HG03196 (cell line): ENCODE results near the gene POU4F2.
"Not testable (repeated sequence)": the region's sequence is repeated elsewhere in the genome, so short reads cannot be mapped to it uniquely, and the experiment has no call there.

Experiments used
- ATAC-seq: cut with Tn5 transposase; IDR thresholded peaks from one replicate; pipeline ENCODE4 v1.9.1; 2021; ENCODE audit not compliant: unreplicated experiment

POU4F2 gene

DNA sequence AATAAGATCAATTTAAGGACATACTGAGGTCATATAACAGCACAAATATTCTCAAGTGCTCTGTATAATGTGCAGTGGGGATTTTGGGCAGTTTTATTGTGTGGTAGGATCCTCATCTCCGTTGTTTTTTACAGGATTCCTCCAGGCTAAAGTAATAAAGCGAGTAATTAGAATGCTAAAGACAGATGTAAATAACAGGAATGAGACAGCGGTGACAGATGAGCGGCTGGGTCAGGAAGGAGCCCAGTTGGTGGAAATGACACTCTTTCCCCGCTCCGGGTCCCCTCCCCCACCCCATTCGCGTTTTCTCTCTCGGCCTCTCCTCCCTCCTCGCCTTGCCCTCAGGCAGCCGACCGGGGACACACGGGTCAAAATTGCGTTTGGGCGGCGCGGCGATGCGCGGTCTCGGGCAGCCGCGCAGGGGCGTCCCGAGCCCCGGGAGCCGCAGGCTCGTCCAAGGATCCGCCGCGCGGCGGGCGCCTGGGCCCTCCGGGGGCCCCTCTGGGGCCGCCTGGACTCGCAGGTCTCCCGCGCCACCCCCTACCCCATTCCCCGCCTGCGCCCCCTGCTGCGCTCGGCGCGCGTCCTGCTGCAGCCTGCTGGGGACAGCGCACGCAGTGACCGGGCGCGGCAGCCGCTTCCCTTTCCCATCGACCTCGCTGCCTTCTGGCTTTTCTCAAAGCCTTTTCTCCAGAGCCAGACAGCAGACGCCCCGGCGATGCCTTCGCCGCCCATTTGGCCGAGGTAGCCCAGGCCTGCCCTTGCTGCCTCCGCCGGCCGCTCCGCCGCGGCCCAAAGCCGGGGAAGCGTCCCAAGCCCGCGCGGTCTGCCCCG is 16.2 kb downstream of the POU4F2 start:
- ATAC-seq: no peak

DNA sequence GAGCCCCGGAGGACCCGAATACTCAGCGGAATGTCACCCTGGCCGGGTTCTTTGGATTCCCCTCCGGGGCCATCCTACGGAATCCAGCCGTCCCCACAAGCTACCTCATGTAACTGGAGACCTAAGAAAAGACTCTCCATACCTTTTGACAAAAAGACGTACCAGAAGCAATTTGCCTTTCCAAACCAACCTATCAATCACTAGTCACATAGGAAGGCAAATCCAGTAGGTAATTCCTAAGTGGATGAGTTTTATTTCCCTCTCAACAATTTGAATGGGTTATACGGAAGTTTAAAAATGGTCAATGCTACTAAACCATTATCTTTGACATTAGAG is 16.8 kb downstream of the POU4F2 start:
- no peak for ATAC-seq

DNA sequence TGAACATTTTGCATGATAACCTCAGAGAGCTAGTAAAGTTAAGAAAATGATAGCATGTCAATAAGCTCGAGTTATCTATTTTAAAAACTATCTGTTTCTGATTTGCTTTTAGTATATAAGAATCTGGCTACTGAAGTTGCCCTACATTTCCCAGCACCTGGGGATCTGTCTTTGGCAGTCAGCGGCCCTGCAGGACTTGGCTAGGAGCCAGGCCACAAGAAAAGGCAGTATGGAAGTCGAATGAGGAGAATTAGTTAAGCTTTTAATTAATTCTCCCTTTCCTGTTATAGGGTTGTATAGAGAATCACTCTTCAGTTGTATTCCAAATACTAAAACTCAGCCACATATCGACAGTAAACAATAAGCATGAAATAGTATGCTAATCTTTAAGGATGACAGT is 22.7 kb downstream of the POU4F2 start:
- no peak for ATAC-seq

DNA sequence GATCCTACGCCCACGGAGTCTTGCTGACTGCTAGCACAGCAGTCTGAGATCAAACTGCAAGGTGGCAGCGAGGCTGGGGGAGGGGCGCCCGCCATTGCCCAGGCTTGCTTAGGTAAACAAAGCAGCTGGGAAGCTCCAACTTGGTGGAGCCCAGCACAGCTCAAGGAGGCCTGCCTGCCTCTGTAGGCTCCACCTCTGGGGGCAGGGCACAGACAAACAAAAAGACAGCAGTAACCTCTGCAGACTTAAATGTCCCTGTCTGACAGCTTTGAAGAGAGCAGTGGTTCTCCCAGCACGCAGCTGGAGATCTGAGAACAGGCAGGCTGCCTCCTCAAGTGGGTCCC is 25.2 kb downstream of the POU4F2 start:
- not testable (repeated sequence) for ATAC-seq

DNA sequence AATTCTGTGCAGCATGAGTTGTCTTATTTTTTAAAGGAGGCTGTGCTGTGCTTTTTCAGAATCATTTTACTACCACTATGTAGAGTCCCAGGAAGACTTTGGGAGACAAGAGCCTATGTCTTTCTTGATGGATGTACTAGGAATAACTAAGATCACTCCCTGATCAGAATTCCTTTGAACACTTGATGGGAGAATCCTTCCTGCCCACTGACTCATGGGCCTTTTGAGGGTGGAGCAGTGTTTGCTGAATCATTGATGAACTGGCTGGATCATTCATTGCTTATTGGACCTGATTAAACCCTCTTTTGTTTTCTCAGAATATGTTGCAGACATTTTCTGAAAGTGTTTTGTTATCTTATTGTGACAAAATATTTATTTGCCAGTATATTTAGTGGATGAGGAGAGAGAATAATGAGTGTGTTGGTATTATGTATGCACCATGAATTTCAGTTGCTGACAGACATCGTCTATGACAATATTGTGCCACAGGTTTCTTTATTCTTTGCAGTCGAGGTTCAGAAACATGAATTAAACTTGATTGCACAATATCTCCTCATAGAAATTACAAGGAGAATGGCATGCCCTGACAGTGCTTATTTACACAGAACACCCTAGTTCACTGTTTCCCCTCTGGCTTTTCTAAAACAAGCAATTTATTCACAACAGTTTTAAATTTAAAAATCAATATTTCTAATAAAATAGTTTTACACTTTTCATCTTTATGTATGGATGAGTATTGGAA is 36.3 kb downstream of the POU4F2 start:
- no peak for ATAC-seq
